CMK (cell line): ENCODE data around the gene ANGPTL7.

Experiments
- DNase-seq: peaks from one replicate; pipeline ENCODE4 v3.0.0-alpha.2; 2010; ENCODE audit warnings: low read depth

Gene ANGPTL7

DNA sequence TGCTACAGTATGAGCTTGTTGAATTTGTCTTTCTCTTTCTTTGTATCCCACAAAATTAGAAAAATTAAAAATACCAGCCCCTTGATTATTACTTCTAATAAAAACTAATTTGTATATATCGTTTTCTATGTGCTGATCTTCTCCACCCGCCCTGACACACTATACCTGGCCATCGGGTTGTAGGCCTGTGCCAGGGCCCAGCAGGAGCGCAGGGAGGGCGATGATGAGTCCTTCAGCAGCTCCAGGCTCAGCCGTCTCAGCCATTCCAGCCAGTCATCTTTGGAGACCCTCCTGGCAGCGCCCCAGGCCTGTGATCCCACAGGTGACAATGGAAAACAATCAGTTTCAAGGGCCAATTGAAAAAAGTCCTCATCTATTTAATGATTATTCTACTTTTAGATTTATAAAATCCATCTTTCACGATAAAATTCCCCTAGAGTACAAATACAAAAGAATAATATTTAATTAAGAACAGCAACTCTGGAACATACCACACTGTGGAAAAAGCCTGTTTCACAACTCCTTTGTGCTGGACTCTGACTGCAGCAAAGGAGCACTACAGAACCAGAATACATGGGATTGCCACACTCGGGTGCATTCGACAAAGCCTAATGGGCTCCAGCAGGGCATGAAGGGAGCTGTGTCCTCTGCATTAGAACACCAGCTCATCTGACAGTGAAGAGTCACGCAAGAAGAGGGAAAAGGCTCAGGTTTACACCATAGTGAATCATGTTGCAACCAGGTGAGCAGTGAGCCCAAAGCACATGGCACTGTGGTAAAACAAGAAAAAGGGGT is 15.4 kb downstream of the ANGPTL7 start:
- no peak for DNase-seq

- no peak for DNase-seq
These were observed 18.9 kb downstream of the ANGPTL7 start for GRCh38 chr1:11207898-11208611.

- no peak for DNase-seq
These were observed 22.3 kb downstream of the ANGPTL7 start for GRCh38 chr1:11211461-11211860.

- DNase-seq, result no peak
These were observed 22.9 kb downstream of the ANGPTL7 start for GRCh38 chr1:11211925-11212587.

GRCh38 chr1:11214698-11215380 is 25.7 kb downstream of the ANGPTL7 start:
- no peak for DNase-seq

GRCh38 chr1:11215381-11216005 is 26.3 kb downstream of the ANGPTL7 start:
- DNase-seq, result no peak

DNA sequence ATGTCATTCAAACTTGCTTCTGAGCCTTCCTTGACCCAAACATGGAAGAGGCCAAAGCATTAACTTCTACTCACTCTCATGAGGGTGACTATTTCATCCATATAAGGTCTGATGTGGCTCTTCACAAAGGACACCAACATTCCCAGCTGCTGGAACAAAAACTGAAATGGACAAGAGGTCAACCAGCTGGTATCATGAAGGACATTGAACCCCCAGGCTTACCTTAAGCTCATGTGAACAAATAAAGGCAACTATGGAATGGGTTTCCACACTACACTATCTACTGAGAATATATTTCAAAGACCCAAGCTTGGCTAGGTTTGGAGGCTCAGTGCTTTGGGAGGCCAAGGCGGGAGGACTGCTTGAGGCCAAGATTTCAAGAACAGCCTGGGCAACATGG is 26.9 kb downstream of the ANGPTL7 start:
- DNase-seq, result no peak

DNA sequence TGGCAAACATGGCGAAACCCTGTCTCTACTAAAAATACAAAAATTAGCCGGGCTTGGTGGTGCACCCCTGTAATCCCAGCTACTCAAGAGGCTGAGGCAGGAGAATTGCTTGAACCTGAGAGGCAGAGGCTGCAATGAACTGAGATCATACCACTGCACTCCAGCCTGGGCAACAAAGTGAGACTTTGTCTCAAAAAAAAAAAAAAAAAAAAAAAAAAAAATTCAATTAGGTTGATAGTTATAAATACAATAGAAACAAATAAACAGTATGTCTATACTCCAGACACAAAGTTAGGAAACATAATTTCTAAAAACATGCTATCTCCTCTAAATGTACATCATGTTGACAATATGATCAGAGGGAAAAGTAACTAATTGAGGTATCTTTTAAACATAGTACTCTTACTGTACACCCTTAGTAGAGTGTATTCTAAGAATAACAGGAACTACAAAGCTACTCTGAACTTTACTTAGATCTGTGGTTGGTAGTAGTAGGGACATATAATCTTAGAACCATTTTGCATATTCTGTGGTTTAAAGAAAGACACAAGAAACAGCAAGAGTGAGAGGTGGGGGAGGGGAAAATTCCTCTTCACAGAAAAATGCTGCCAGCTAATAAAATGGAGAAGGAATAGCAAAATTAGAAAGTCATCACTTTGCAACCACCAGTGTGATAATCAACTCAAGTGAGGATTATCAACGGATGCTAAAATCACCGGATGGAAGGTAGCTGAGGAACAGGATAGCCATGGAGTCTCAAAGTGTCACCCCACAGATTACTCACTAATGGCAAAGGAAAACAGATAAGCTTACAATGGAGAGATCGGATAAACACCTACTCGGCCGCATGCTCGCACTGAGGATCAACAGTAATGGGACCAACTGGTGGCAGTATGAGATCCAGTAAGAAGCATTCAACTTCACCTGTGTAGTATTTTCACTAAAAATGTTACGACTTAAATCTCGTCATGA is 38.2 kb downstream of the ANGPTL7 start:
- DNase-seq, result no peak

DNA sequence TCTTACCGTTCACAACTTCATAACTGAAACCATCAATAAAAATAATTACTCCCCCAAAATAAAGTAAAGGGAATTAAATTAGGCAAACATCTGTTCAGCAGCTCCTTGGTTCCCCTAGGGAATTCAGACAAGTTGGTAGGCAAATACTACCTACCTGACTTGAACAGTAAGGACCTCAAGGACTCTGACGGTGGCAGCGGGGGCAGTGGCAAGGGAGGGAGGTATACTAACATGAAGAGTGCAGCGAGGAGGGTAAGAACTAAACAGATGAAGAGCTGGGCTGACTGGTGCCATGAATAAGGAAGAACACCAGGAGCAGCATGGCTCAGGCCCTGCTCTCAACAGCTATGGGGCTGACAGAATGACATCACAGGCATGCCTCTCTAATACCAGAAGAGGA is 40.0 kb downstream of the ANGPTL7 start:
- DNase-seq, result no peak

DNA sequence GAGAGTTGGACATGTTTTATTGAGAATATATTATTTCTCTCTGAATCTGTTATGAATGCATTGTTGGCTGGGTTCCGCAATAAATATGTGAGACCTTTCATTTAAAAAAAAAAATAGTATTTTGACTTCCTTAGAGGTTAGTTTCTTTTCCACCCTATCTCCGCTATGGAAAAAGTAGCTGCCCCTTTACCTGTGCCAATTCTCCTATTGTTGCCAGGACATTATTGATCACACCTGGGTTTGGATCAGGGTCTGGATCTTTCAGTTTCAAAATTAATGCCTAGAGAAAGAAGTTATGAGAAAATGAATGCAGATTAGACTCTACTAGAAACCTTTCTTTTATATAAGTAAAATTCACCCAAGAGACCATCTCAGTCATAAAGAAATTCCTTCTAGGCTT is 44.1 kb downstream of the ANGPTL7 start:
- no peak for DNase-seq

DNA sequence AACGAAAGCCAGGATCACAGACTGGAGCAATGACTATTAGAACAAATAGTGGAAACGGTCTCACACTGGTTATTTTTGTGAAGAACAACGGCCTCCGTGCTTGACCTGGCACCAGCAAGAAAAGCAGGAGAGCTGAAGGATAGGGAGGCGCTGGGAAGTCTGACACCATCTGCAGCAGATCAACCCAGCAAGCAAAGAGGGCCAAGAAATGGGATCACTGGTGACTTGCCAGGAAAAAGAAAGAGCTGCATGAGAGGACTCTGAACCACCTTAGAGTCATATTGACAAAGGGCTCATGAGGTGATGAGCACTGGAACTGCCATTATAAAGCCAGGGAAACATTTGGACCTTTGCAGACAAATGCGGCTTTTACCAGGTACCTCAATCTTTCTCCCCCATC is 48.2 kb downstream of the ANGPTL7 start:
- no peak for DNase-seq

DNA sequence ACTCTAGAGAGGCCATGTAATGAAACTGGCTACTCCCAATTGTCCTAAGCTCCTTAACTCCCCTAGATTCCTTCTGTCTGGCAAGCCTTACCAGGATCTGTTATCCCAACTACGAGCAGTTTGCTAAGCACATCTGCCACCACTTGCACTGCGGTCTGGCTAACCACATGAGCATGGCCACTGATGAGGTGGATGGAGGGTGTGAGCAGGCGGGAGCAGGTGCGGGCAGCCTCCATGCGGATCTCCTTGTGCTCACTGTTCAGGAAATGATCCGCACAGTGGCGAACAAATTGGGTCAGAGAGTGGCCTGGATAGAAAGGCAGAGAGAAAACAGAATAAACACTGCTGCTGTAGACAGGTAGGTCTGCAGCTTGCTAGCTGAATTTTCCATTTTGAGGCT is 49.2 kb downstream of the ANGPTL7 start:
- DNase-seq, result no peak

GRCh38 chr1:11245248-11245647 is 56.1 kb downstream of the ANGPTL7 start:
- no peak for DNase-seq
